Bronchial epithelial cell (primary cell): Measurements from ENCODE around the gene ASIC4. TPM values are rescaled to one million over a fixed set of nuclear protein-coding genes. Genes with fewer than 3 reads are reported as not detected.

ENCODE experiments used
- DNase-seq: peaks from one replicate; pipeline ENCODE4 v3.0.0-alpha.2; 2010; ENCODE audit warnings: low read depth
- FAIRE-seq: peaks from 2 replicates; lab custom pipeline; 2011; peaks lifted over from hg19 to GRCh38; lab: Jason Lieb, UNC
- H3K27me3 ChIP-seq: 2 replicates; pipeline ENCODE4 v1.5.1; 2011; ENCODE audit warnings: low read length; ENCODE audit not compliant: control insufficient read depth, insufficient read depth
- H3K36me3 ChIP-seq: 2 replicates; pipeline ENCODE4 v1.5.1; 2011; ENCODE audit warnings: low read length; ENCODE audit not compliant: control insufficient read depth, insufficient read depth
- H3K4me3 ChIP-seq: 2 replicates; pipeline ENCODE4 v1.5.1; 2011; ENCODE audit warnings: mild to moderate bottlenecking, low read depth, low read length, control low read depth
- total RNA-seq: library from RNA; depleted of rRNA; stranded (reverse); fragments of >200 nt; gene quantifications from 2 replicates; pipeline ENCODE4 v1.2.1, GENCODE V29; 2014
- TF ChIP-seq, protein P1 (sequence below): IDR thresholded peaks from 2 replicates; pipeline ENCODE4 v1.5.1; 2011; ENCODE audit warnings: mild to moderate bottlenecking, moderate library complexity, low read length, control low read depth, inconsistent platforms; ENCODE audit not compliant: insufficient read depth, severe bottlenecking

ASIC4 gene, protein sequence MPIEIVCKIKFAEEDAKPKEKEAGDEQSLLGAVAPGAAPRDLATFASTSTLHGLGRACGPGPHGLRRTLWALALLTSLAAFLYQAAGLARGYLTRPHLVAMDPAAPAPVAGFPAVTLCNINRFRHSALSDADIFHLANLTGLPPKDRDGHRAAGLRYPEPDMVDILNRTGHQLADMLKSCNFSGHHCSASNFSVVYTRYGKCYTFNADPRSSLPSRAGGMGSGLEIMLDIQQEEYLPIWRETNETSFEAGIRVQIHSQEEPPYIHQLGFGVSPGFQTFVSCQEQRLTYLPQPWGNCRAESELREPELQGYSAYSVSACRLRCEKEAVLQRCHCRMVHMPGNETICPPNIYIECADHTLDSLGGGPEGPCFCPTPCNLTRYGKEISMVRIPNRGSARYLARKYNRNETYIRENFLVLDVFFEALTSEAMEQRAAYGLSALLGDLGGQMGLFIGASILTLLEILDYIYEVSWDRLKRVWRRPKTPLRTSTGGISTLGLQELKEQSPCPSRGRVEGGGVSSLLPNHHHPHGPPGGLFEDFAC
- under 0.01 and 0.53 TPM in 2 replicates for total RNA-seq

DNA sequence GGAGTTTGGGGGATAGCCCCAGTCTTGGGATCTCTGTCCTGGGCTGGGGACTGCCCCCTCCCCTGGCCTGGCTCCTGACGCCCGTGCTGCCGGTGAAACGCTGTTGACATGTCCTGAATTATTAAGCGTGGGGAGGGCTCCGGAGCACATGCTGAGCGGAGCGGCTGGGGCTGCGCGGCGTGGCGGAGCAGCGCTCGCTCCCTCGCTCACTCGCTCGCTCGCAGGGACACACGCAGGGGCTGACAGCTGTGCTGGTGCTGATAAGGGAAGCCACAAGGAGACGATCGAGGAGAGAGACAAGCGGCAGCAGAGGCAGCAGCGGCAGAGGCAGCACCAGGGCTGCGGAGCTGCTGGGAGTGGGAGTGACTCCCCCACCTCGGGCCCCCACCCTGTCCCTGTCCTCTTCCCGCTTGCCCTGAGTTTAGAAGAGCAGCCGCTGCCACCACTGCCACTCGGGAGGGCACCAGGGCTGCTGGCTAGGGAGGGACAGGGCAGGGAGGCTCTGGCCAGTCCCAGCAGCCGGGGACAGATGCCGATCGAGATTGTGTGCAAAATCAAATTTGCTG, at the start of gene ASIC4:
ASIC4 (plus strand) TSS at position 287 of the 566 bp plus-strand sequence; CDS start at position 530, 243 bp downstream.
- TF ChIP-seq, protein P1, sequence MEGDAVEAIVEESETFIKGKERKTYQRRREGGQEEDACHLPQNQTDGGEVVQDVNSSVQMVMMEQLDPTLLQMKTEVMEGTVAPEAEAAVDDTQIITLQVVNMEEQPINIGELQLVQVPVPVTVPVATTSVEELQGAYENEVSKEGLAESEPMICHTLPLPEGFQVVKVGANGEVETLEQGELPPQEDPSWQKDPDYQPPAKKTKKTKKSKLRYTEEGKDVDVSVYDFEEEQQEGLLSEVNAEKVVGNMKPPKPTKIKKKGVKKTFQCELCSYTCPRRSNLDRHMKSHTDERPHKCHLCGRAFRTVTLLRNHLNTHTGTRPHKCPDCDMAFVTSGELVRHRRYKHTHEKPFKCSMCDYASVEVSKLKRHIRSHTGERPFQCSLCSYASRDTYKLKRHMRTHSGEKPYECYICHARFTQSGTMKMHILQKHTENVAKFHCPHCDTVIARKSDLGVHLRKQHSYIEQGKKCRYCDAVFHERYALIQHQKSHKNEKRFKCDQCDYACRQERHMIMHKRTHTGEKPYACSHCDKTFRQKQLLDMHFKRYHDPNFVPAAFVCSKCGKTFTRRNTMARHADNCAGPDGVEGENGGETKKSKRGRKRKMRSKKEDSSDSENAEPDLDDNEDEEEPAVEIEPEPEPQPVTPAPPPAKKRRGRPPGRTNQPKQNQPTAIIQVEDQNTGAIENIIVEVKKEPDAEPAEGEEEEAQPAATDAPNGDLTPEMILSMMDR: no peak
- Histone ChIP-seq H3K27me3 (peaks cover 69% of the 10 kb centered on the region), H3K4me3 (no peak within 1 kb of the TSS), H3K36me3 (no peaks in the 10 kb centered on the region)
- FAIRE-seq (no peak), DNase-seq (no peak)

DNA sequence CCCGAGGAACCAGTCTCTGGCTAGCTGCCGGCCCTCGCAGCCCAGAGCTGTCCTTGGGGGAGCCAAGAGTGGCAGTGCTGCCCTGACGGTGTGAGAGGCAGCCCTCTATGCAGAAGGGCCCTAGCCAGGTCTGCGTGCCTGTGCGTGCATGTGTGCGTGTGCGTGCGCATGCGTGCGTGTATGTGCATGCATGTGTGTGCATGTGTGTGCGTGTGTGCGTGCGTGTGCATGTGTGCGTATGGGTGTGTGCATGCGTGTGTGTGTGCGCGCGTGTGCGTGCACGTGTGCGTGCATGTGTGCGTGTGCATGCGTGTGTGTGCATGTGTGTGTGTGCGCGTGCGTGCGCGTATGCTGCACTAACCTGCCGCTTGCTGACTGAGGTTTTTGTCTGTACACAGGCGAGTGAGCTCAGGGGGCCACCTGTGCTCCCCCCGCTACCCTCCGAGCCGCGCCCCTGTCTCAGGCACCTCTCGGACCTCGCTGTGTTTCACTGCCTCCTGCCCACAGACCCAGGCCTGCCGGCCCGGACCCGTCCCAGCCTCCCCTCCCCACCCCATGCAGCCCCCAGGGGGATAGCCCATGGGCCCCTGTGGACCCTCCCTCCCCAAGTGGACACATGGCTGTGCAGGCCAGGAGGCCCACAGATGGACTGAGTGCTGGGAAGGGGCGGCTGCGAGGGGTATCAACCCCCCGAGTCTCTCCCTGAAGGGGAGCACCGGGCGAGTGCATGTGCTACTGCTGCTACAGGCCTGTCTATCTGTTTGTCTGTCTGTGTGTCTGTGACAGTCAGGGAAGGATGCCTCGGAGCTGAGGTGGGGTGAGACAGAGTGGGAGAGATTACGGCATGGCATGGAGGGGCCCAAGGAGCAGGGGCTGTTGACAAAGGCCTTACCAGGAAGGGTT, 48.4 kb upstream of the ASIC4 start:
- peak; percentile 62 for FAIRE-seq
- Histone ChIP-seq H3K4me3 (no peak overlapping the region), H3K36me3 (peaks cover 1% of the 10 kb centered on the region), H3K27me3 (no peaks in the 10 kb centered on the region)
- DNase-seq: no peak
- TF ChIP-seq, protein P1: no peak

DNA sequence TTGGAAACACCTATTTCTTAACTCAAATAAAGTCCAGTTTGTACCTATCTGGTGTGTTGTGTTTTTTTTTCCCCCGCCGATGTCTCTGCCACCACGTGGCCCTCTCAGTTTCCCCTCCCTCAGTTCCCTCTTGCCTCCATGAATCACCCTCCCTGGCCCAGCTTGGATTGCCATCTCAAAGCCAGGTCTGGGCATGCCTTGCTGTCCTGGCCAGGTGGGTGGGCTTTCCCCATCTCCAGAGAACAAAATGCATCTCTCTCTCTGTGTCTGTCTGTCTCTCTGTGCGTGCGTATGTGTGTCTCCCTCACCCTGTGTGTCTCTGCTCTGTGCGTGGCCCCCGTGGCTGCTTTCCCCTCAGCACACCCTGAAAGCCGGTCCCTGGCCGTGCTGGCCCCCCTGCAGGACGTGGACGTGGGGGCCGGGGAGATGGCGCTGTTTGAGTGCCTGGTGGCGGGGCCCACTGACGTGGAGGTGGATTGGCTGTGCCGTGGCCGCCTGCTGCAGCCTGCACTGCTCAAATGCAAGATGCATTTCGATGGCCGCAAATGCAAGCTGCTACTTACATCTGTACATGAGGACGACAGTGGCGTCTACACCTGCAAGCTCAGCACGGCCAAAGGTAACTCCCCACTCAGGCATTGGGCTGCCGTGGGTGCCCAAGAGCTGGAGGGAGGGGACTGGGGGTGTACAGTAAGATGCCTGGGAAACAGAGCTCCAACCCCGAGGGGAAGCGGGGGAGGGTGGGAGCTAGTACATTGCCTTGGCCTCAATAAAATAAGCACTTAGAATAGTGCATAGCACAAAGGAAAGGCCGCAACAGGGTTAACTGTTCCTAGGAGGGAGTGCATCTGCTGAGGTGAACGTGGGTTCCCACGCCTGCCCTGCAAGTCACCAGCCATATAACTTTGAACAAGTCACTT, 47.2 kb upstream of the ASIC4 start:
- DNase-seq (peak; percentile 77), FAIRE-seq (no peak)
- TF ChIP-seq, protein P1: no peak
- Histone ChIP-seq H3K36me3 (no peaks in the 10 kb centered on the region), H3K27me3 (no peaks in the 10 kb centered on the region), H3K4me3 (no peak overlapping the region)

DNA sequence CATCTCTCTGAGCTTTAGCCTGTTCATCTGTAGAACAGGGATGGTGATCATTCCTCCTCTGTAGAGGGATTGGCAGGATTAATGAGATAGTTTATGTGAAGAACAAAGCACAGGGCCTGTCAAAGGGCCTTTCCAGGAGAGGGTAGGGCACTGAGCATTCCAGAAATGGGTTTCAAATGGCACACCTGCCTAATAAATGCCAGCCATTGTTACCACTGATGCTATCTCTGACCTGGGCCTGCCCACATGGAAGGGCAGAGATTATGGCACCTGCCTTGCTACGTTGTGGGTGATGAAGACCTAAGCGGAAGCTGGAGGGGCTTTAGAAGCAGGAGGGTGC, 46.6 kb upstream of the ASIC4 start:
- H3K4me3 ChIP-seq: no peak overlapping the region
- H3K36me3 ChIP-seq: no peaks in the 10 kb centered on the region
- TF ChIP-seq, protein P1: no peak
- no peaks in the 10 kb centered on the region for H3K27me3 ChIP-seq
- no peak for DNase-seq
- FAIRE-seq: no peak
